Measurements from ENCODE around the gene ITGA3.
A peak's percentile ranks its signal among the peaks of the same experiment; 100 is the strongest.

The ITGA3 gene

GRCh38 chr17:50113624-50114320 lies 57.9 kb downstream of the ITGA3 start:
- ChIA-PET POLR2A (no interaction called here), CTCF (interaction anchor here (1.0 to 18.1 kb wide), 18 partner anchors 10 to 233 kb away, joined by 3 to 246 read pairs (median 8); partner anchors contain the start of genes COL1A1 and PDK2)
- DNase-seq (ENCODE audit: extremely low spot score), result no peak
- TF ChIP-seq CTCF (IDR thresholded peaks at IDR 0.05; ENCODE audit: control extremely low read depth, extremely low read depth, low read depth, missing control alignments), result no peak

- ChIA-PET POLR2A (no interaction called here), CTCF (interaction anchor here (0.7 to 18.1 kb wide), 30 partner anchors 9 to 285 kb away, joined by 3 to 246 read pairs (median 4); partner anchors contain the start of genes COL1A1 and PDK2)
These were observed 58.5 kb downstream of the ITGA3 start for GRCh38 chr17:50114401-50114800.

GRCh38 chr17:50114849-50115357 lies 59.0 kb downstream of the ITGA3 start:
- peak; percentile 68 for DNase-seq (ENCODE audit: extremely low spot score)
- peak; percentile 69 for TF ChIP-seq CTCF (IDR thresholded peaks at IDR 0.05; ENCODE audit: control extremely low read depth, extremely low read depth, low read depth, missing control alignments)
- ChIA-PET CTCF (interaction anchor here (0.7 to 18.1 kb wide), 33 partner anchors 9 to 284 kb away, joined by 3 to 246 read pairs (median 4); partner anchors contain the start of genes COL1A1, PDK2 and SGCA), POLR2A (no interaction called here)

More at GRCh38 chr17:50114401-50114800, 58.5 kb downstream of the ITGA3 start:
- DNase-seq (ENCODE audit: extremely low spot score), result no peak
- TF ChIP-seq CTCF (IDR thresholded peaks at IDR 0.05; ENCODE audit: control extremely low read depth, extremely low read depth, low read depth, missing control alignments), result no peak

GRCh38 chr17:50115756-50116155 lies 59.8 kb downstream of the ITGA3 start:
- no peak for DNase-seq (ENCODE audit: extremely low spot score)
- POLR2A ChIA-PET, result no interaction called here
- CTCF ChIA-PET, result interaction anchor here (1.0 to 18.1 kb wide), 19 partner anchors 8 to 283 kb away, joined by 3 to 246 read pairs (median 8); partner anchors contain the start of genes COL1A1, PDK2 and SGCA
- TF ChIP-seq CTCF (IDR thresholded peaks at IDR 0.05; ENCODE audit: control extremely low read depth, extremely low read depth, low read depth, missing control alignments), result no peak

- DNase-seq (ENCODE audit: extremely low spot score), result peak; percentile 67
- peak; percentile 53 for TF ChIP-seq CTCF (IDR thresholded peaks at IDR 0.05; ENCODE audit: control extremely low read depth, extremely low read depth, low read depth, missing control alignments)
- CTCF ChIA-PET, result interaction anchor here (0.6 to 18.1 kb wide), 18 partner anchors 9 to 83 kb away, joined by 3 to 246 read pairs (median 4); partner anchors contain the start of genes PDK2, SAMD14 and SGCA
- POLR2A ChIA-PET, result no interaction called here
These were observed 61.5 kb downstream of the ITGA3 start for GRCh38 chr17:50117202-50118051.
